Esophagus muscularis mucosa (tissue), 4 donors: ENCODE data around the gene N4BP3. TPM values are rescaled to one million over a fixed set of nuclear protein-coding genes. Genes with fewer than 3 reads are reported as not detected.

Source experiments
- DNase-seq: peaks from one replicate; pipeline ENCODE4 v3.0.0-alpha.2; 2017; ENCODE audit errors: extremely low spot score
- H3K27ac ChIP-seq, 4 donors: fragments of 200-600 bp; sonication (generic); replicated peaks in 1 of 4; 1 replicate in 3 of 4; 2 replicates in 1 of 4; pipeline ENCODE4 v1.5.1; 2016 to 2019; ENCODE audit warnings: mild to moderate bottlenecking in 1 of 4
- H3K27me3 ChIP-seq, 4 donors: fragments of 200-600 bp; sonication (generic); one replicate each; pipeline versions ENCODE4 v1.5.1 to v1.6.0; 2016 to 2019
- H3K36me3 ChIP-seq, 4 donors: fragments of 200-600 bp; sonication (generic); one replicate each; pipeline ENCODE4 v1.5.1; 2016 to 2019
- H3K4me1 ChIP-seq, 4 donors: fragments of 200-600 bp; sonication (generic); one replicate each; pipeline ENCODE4 v1.5.1; 2016 to 2019
- H3K4me3 ChIP-seq, 4 donors: fragments of 200-600 bp; sonication (generic); 1 replicate in 2 of 4; 2 replicates in 2 of 4; pipeline ENCODE4 v1.5.1; 2016 to 2019; ENCODE audit warnings: mild to moderate bottlenecking in 4 of 4, moderate library complexity in 1 of 4
- H3K9me3 ChIP-seq, 4 donors: fragments of 200-600 bp; sonication (generic); 1 replicate in 3 of 4; 2 replicates in 1 of 4; pipeline ENCODE4 v1.5.1; 2016 to 2019
- EP300 ChIP-seq: sonication (generic); formaldehyde crosslinking; IDR thresholded peaks from one replicate; pipeline ENCODE4 v1.6.1; 2017; ENCODE audit warnings: antibody characterized with exemption
- POLR2A ChIP-seq: fragments of 450-650 bp; IDR thresholded peaks from one replicate; pipeline ENCODE4 v1.6.1; 2017; ENCODE audit warnings: antibody characterized with exemption, moderate library complexity, mild to moderate bottlenecking, low read depth
- POLR2AphosphoS5 ChIP-seq, 2 donors: sonication (generic); formaldehyde crosslinking; IDR thresholded peaks; one replicate each; pipeline ENCODE4 v1.6.1; 2017; ENCODE audit warnings: antibody characterized with exemption in 2 of 2
- WGBS: methylation state at CpG from one replicate; pipeline ENCODE4 v1.1.5; 2018; 5-methylcytosine and 5-hydroxymethylcytosine counted together
- intact Hi-C: fragments of 100-400 bp; cut with DNase I; formaldehyde crosslinking; loops from one replicate; pipeline ENCODE4 v1.15.1; 2023
- total RNA-seq, 4 donors: library from RNA; depleted of rRNA; stranded (reverse); fragments of >200 nt; gene quantifications; one replicate each; pipeline versions ENCODE4 v1.1.0 to v1.2.1, GENCODE V29; 2016
- TF ChIP-seq, protein P1 (sequence below), 3 experiments: fragments of 200-600 bp in 2 of 3; fragments of 450-650 bp in 1 of 3; sonication (generic) in 2 of 3; IDR thresholded peaks; one replicate each; pipeline ENCODE4 v1.5.1; 2017 to 2019; ENCODE audit warnings: antibody characterized with exemption in 3 of 3, mild to moderate bottlenecking in 2 of 3, moderate library complexity in 1 of 3

Gene N4BP3
- total RNA-seq, 4 donors from 2014 or later = 1.7 to 4.3 (median 2.2) TPM

DNA sequence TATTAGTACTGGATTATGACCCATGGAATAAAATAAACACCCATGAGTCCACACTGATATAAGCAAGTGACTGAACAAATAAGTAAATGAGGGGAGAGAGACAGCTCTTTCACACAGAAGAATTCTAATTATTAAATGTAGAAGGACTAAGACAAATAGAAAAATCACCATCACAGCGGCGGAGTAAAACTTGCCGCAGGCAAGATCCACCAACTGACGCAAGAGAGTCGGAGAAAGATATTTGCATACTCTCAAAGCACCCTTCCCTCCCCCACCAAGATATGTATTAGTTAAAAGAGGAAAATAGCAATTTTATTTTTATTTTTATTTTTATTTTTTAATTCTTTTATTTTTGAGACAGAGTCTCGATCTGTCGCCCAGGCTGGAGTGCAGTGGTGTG is 14.6 kb upstream of the N4BP3 start:
- no peaks in the 10 kb centered on the region for H3K9me3 ChIP-seq
- 93% methylated on average over 7 of the region's 7 CpGs for WGBS
- no peak for DNase-seq
- TF ChIP-seq POLR2AphosphoS5 (IDR thresholded peaks at IDR 0.05) (no peak), EP300 (no peak), POLR2A (no peak)
- TF ChIP-seq, protein P1, sequence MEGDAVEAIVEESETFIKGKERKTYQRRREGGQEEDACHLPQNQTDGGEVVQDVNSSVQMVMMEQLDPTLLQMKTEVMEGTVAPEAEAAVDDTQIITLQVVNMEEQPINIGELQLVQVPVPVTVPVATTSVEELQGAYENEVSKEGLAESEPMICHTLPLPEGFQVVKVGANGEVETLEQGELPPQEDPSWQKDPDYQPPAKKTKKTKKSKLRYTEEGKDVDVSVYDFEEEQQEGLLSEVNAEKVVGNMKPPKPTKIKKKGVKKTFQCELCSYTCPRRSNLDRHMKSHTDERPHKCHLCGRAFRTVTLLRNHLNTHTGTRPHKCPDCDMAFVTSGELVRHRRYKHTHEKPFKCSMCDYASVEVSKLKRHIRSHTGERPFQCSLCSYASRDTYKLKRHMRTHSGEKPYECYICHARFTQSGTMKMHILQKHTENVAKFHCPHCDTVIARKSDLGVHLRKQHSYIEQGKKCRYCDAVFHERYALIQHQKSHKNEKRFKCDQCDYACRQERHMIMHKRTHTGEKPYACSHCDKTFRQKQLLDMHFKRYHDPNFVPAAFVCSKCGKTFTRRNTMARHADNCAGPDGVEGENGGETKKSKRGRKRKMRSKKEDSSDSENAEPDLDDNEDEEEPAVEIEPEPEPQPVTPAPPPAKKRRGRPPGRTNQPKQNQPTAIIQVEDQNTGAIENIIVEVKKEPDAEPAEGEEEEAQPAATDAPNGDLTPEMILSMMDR (IDR thresholded peaks at IDR 0.05) = no peak
- H3K36me3 ChIP-seq = no peaks in the 10 kb centered on the region
- no peaks in the 10 kb centered on the region for H3K4me1 ChIP-seq
- peaks cover 0 to 12% (median 0%) of the 10 kb centered on the region in 4 donors for H3K27me3 ChIP-seq
- H3K27ac ChIP-seq = no peak overlapping the region
- intact Hi-C loops = no loop called here
- no peak overlapping the region for H3K4me3 ChIP-seq

DNA sequence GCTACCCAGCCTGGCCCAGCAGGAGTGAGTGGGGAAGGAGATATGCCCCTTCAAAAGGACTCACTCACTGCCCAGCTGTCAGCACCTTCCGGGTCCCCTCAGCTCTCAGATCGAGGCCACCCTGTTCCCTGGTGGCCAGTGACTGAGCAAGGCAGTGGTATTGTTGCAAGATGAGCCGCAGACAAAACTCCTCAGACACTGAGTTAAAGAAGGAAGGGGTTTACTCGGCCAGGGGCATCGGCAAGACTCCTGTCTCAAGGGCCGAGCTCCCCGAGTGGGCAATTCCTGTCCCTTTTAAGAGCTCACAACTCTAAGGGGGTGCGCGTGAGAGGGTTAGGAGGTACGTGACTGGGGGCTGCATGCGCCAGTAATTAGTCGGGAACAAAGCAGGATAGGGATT is 9.7 kb upstream of the N4BP3 start:
- Histone ChIP-seq H3K4me1 (no peaks in the 10 kb centered on the region), H3K4me3 (no peak overlapping the region), H3K27ac (no peak overlapping the region), H3K9me3 (no peaks in the 10 kb centered on the region), H3K36me3 (no peaks in the 10 kb centered on the region), H3K27me3 (peaks cover 0 to 19% (median 0%) of the 10 kb centered on the region in 4 donors)
- intact Hi-C loops = no loop called here
- WGBS = 88% methylated on average over 11 of the region's 12 CpGs
- TF ChIP-seq POLR2A (no peak), EP300 (no peak), POLR2AphosphoS5 (IDR thresholded peaks at IDR 0.05) (no peak)
- TF ChIP-seq, protein P1 (IDR thresholded peaks at IDR 0.05) = no peak
- no peak for DNase-seq

DNA sequence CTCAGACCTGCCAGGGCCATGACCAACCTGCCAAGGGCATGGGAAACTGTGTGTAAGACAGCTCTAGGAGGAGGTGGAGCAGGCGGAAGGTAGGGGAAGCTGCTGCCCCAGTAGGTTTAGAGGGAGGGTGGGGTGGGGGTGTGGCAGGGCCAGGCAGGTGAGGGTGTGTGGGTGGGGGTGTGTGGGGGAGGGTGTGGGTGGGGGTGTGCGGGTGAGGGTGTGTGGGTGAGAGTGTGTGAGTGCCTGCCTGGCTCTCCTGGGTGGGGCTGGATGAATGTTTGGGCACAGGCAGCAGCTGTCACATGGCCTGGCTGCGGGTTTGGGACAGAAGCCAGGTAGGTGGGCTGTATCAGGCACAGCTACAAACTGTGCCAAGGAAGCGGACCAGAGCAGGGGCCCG is 8.8 kb upstream of the N4BP3 start:
- Histone ChIP-seq H3K36me3 (no peaks in the 10 kb centered on the region), H3K27me3 (peaks cover 0 to 15% (median 0%) of the 10 kb centered on the region in 4 donors), H3K27ac (no peak overlapping the region), H3K4me3 (no peak overlapping the region), H3K4me1 (peaks cover 0 to 3% (median 0%) of the 10 kb centered on the region in 4 donors), H3K9me3 (no peaks in the 10 kb centered on the region)
- WGBS = 46% methylated on average over 5 of the region's 5 CpGs
- DNase-seq = no peak
- TF ChIP-seq EP300 = no peak
- no peak for TF ChIP-seq POLR2AphosphoS5 (IDR thresholded peaks at IDR 0.05)
- no peak for TF ChIP-seq POLR2A
- TF ChIP-seq, protein P1 (IDR thresholded peaks at IDR 0.05) = no peak
- intact Hi-C loops = no loop called here

DNA sequence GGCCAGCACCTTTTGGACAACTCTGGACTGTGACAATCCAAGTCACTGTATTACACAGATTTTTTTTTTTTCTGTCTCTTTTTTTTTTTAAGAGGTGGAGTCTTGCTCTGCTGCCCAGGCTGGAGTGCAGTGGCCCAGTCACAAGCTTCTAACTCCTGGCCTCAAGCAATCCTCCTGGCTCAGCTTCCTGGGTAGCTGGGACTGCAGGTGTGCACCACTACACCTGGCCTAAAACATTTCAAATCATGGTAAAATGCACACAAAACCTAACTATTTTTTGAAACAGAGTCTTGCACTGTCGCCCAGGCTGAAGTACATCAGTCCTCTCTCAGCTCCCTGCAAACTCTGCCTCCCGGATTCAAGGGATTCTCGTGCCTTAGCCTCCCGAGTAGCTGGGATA is 7.2 kb upstream of the N4BP3 start:
- H3K27ac ChIP-seq = no peak overlapping the region
- intact Hi-C loops = no loop called here
- H3K9me3 ChIP-seq = no peaks in the 10 kb centered on the region
- H3K4me3 ChIP-seq = no peak overlapping the region
- TF ChIP-seq EP300 (no peak), POLR2AphosphoS5 (IDR thresholded peaks at IDR 0.05) (no peak), POLR2A (no peak)
- TF ChIP-seq, protein P1 (IDR thresholded peaks at IDR 0.05) = no peak
- no peak for DNase-seq
- no peaks in the 10 kb centered on the region for H3K36me3 ChIP-seq
- H3K27me3 ChIP-seq = peaks cover 0 to 19% (median 0%) of the 10 kb centered on the region in 4 donors
- peaks cover 0 to 3% (median 0%) of the 10 kb centered on the region in 4 donors for H3K4me1 ChIP-seq
- WGBS = 64% methylated on average over 4 of the region's 4 CpGs
